AG10803 (cell line): ENCODE results near the gene CDC42BPG.

Experiments used
- DNase-seq: peaks from one replicate; pipeline ENCODE4 v3.0.0; 2010; ENCODE audit warnings: low read depth
- H3K4me3 ChIP-seq: 2 replicates; pipeline ENCODE4 v1.5.1; 2011; ENCODE audit warnings: mild to moderate bottlenecking, low read length, control low read depth
- TF ChIP-seq, protein P1 (sequence below): conservative IDR thresholded peaks from 2 replicates; pipeline ENCODE4 v1.5.1; 2011; ENCODE audit warnings: mild to moderate bottlenecking, low read length, control low read depth, inconsistent platforms

Gene CDC42BPG

DNA sequence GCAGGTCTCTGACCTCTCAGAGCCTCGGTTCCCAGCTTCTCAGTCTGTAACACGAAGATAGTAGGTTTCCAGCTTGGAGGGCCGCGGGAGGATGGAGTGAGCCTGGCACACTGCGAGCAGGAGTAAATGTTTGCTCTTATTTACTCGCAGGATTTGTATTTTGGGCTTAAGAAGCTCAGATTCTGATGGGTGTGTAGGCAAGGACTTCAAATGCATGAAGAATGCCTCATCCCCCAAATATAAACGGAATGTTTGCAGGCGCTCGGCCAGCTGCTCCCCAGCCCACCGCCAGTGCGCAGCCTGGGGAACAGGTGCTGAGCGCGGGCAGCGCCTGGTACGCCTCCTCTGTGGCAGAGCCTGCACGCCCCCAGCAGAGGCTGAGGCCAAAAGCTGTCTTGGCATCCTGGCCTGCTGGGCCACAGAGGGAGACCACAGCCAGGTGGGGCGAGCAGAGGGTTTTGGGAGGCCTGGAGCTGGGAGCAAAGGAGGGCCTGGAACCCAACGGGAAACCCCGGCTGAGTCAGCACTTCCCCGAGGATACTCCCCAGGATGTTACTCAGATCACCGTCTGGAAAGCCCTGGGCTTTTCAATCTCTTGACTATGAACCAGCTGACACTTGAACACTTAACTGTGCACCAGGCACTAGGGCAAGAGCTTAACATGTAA, 24.6 kb upstream of the CDC42BPG start:
- peak; percentile 83 for DNase-seq
- H3K4me3 ChIP-seq, result 0 out of 2 replicates have a peak overlapping the region, but pooled peaks have one; percentile 13
- TF ChIP-seq, protein P1, sequence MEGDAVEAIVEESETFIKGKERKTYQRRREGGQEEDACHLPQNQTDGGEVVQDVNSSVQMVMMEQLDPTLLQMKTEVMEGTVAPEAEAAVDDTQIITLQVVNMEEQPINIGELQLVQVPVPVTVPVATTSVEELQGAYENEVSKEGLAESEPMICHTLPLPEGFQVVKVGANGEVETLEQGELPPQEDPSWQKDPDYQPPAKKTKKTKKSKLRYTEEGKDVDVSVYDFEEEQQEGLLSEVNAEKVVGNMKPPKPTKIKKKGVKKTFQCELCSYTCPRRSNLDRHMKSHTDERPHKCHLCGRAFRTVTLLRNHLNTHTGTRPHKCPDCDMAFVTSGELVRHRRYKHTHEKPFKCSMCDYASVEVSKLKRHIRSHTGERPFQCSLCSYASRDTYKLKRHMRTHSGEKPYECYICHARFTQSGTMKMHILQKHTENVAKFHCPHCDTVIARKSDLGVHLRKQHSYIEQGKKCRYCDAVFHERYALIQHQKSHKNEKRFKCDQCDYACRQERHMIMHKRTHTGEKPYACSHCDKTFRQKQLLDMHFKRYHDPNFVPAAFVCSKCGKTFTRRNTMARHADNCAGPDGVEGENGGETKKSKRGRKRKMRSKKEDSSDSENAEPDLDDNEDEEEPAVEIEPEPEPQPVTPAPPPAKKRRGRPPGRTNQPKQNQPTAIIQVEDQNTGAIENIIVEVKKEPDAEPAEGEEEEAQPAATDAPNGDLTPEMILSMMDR, result no peak

DNA sequence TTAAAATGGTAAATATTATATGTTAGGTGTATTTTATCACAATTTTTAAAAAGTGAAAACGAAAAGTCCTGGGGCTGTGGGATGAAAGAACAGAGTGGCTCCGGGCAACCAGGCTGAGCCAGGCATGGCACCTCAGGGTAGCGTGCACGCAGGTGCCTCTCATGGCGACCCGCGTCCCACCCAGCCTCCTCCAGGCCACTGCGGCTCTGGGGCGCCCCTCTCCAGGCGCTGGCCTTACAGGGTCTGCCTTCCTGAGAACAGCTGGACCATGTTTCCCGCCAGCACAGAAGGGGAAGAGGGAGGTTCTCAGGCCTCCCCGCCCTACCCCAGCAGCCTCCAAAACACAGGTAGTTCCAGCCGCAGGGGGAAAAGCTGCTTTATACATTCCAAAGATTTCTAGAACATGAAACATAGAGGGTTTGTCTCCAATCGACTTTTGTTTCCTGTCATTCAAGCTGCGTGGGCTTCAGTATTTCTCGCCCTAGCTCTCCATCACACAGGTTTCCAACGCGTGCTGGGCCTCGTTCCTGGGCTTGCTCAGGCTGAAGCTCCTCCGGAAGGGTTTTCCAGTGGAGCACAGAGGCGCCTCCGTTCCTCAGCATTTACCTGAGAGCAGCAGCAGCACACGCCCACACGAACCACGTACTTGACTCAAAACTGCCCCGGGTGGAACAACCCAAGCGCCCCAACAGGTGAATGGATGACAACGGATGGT, 23.5 kb upstream of the CDC42BPG start:
- no peak for DNase-seq
- no peak overlapping the region for H3K4me3 ChIP-seq
- TF ChIP-seq, protein P1, result no peak

DNA sequence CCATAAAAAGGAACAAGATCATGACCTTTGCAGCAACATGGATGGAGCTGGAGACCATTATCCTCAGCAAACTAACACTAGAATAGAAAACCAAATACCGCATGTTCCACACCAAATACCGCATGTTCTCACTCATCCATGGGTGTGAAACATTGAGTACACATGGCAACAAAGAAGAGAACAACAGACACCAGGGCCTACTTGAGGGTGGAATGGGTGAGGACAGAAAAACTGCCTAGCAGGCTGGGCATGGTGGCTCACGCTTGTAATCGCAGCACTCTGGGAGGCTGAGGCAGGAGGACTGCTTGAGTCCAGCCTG, 21.7 kb upstream of the CDC42BPG start:
- H3K4me3 ChIP-seq, result no peak overlapping the region
- TF ChIP-seq, protein P1, result no peak
- DNase-seq, result no peak

DNA sequence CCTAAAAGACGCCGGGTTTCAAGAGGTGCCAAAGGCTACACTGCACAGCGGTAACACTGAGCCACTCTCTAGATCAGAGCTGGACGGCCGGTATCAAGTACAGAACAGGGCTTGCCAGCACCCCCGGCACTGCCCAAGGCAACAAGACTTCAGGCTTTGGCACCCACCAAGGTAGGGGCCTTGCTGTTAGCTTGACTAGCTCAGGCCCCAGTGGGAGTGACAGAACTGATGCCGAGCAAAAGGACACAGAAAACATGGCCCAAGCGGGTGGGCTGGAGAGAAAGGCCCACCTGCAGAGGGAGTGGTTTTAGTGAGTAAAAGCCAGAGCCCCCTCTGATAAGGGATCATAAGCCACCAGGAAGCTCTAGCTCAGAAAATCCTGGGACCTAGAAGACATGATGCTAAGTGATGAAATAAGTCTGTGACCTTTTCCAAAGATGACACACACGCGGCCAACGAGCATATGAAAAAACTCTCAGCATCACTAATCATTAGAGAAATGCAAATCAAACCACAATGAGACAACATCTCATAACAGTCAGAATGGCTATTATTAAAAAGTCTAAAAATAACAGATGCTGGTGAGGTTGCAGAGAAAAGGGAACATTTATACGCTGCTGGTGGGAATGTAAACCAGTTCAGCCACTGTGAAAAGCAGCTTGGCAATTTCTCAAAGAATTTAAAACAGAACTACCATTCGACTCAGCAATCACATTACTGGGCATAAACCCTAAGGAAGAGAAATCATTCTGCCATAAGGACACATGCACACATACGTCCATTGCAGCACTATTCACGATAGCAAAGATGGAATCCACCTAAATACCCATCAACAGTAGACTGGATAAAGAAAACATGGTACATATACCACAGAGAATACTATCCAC, 21.1 kb upstream of the CDC42BPG start:
- peak; percentile 87 for DNase-seq
- no peak overlapping the region for H3K4me3 ChIP-seq

DNA sequence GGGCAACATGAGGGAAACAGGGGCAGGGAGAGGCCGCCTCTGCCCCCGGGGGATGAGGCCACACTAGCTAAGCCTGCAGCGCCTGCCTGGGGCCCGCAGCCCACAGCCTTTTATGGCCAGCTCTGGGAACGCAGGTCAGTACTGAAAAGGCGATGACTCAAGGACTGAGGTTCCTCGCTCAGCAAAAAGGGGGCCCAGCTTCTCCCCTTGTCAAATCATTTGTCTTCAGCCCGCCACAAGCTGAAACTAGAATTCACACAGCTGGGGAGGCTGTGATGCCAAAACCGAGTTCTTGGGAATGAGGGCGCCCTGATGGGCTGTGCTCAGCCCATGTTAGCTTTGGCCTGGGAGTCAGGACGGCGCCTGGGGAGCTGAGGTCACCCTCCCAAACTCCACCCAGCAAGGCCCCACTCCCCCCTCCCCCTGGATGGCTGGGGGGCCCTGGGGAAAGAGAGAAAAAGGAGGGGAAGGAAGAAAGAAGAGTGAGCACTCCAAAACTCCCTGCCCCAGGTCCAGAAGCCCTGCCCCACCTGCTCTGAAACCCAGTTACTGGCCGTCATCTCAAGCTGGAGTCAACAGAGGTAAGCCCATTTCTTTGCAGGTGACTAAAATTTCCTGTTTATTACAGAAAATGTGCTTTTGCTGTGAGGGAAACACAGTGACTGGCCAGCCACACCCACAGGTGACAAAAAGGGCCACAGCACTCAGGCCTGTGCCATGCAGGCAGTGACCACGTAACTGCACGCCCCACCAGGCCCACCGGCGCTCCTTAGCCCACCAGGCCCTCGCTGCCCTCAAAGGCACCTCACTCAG, 20.2 kb upstream of the CDC42BPG start:
- H3K4me3 ChIP-seq, result 0 out of 2 replicates have a peak overlapping the region, but pooled peaks have one; percentile 22
- TF ChIP-seq, protein P1, result 0 out of 2 replicates have a peak, but pooled peaks have one; percentile 6
- DNase-seq, result peak; percentile 94

More for the DNA sequence above, 21.1 kb upstream of the CDC42BPG start:
- TF ChIP-seq, protein P1, result peak; percentile 11; the same call in 1 of the 2 replicates

DNA sequence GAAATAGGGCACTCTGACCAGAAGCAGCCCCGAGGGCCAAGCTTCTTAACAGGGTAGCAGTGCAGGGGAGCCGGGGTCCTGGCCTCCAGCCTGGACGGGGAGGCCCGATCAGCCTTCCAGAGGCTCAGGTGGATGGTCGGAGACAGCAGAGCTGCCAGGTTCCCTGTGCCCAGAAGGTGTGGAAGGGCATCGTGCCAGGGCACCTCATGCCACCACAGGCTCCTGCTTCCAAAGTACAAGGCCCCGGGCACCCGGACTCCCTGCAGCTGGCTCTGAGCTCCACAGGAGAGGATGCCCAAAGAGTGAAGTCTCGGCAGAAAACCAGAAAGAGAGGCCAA, 19.7 kb upstream of the CDC42BPG start:
- TF ChIP-seq, protein P1, result no peak
- peak overlapping the region; percentile 22; the same call in 1 of the 2 replicates for H3K4me3 ChIP-seq
- no peak for DNase-seq
